Central memory CD4-positive, alpha-beta T cell (primary cell): ENCODE data around the gene LDLRAD4.
"Not testable (repeated sequence)": the region's sequence is repeated elsewhere in the genome, so short reads cannot be mapped to it uniquely, and the experiment has no call there.

Experiments used
- DNase-seq: peaks from one replicate; pipeline ENCODE4 v3.0.0; 2022

The LDLRAD4 gene

GRCh38 chr18:13653746-13654433, 435.3 kb downstream of the LDLRAD4 start:
- no peak for DNase-seq

GRCh38 chr18:13657974-13658373, 439.4 kb downstream of the LDLRAD4 start:
- DNase-seq = no peak

- DNase-seq = no peak
These were observed 440.1 kb downstream of the LDLRAD4 start for GRCh38 chr18:13658436-13659204.

DNA sequence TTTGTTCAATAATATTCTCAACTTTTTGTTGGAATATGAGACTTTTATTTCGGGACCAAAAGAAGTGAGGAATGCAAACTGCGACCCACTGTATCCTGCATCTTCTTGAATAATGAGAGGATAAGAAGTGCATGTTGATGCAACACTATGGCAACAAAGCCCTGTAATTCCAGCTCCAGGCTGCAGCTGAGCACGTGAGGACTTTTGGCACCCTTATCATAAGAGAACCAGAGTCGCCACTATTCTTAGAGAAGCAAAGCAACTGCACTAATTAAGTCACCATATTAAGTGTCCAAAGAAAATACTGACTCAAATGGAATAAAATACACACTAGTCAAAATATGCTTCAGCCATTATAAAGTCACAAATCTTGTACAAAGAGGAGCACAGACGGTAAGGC, 441.9 kb downstream of the LDLRAD4 start:
- DNase-seq = no peak

GRCh38 chr18:13661051-13661778, 442.7 kb downstream of the LDLRAD4 start:
- DNase-seq = no peak

- no peak for DNase-seq
These were observed 443.3 kb downstream of the LDLRAD4 start for GRCh38 chr18:13661779-13662256.

GRCh38 chr18:13672657-13673056, 454.1 kb downstream of the LDLRAD4 start:
- no peak for DNase-seq

DNA sequence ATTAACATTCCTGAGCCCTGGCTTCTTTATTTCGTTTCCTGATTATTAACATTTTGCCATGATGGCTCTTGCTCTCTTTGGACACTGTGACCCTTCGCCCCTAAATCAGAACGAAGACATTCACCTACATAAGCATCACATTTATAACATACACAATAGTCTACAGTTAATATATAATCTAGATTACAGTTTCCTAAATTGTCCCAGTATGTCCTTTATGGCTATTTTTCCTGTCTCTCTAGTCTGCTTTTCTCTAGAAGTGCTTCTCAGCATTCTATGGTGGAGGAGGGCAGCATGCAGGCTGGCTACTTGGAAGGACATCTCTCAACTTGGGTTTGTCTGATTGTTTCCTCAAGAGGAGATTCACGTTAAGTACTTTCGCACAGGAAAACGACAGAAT, 457.9 kb downstream of the LDLRAD4 start:
- DNase-seq = no peak

DNA sequence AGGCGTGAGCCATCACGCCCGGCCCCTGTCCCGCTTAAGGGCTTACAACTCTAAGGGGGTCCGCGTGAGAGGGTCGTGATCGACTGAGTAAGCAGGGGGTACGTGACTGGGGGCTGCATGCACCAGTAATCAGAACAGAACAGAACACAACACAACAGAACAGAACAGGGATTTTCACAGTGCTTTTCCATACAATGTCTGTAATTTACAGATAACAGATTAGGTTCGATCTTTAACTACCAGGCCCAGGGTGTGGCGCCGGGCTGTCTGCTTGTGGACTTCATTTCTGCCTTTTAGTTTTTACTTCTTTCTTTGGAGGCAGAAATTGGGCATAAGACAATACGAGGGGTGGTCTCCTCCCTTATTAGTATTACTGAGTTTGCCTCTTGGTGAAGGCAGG, 458.8 kb downstream of the LDLRAD4 start:
- DNase-seq = not testable (repeated sequence)

- DNase-seq = no peak
These were observed 462.1 kb downstream of the LDLRAD4 start for GRCh38 chr18:13680612-13681011.

- DNase-seq = no peak
These were observed 463.1 kb downstream of the LDLRAD4 start for GRCh38 chr18:13681701-13682100.

DNA sequence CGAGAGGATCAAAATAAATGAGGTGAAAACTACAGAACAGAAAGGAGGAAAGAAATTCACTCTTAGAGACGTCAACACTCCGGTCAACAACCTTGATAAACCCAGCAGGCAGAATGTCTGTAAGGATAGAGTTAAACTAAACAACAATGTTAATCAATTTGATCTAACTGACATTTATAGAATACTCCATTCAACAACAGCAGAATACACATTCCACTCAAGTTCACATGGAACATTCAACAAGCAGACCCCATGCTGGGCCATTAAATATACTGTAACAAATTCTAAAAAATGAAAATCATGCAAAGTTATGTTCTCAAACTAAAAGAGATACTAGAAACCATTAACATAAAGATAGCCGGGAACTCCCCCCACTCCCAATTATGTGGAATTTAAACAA, 466.0 kb downstream of the LDLRAD4 start:
- DNase-seq = no peak

DNA sequence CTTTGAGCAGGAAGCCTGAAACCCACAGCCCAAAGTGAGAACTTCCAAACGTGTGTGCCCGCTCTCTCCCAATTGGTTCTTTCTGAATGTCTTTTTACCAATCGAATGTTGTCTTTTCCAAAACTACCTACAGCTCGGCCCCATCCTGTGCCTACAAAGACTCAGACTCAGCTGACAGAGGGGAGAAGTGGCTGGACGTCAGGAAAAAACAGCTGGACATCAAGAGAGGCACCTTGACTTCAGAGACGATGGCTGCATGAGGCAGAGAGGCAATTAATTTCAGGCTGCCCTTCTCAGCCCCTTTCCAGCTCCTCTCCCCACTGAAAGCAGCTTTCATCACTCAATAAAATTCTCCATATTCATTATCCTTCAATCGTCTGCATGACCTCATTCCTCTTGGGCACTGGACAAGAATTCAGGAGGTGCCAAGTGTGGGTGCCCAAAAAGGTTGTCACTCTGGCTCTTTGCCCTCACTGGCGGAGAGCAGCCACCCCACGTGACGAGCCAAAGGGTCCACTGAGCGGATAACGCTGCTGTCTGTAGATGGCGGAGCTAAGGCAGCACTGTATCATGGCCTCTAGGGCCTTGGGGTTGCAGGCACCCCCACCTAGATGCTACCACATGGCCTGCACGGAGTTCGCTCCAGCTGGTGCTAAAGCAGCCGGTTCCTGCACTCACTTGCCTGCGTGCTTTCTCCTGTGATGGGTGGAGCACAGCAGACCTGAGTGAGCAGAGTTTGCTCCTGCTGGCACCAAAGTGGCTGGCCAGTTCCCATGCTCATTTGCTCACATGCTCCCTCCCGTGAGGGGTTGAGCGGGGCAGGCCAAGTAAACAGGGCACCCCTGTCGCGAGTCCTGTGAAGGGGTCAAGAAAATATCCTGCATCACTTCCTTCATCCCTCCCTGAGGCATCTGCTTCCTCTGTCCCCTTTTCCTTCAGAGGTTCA, 469.9 kb downstream of the LDLRAD4 start:
- no peak for DNase-seq

DNA sequence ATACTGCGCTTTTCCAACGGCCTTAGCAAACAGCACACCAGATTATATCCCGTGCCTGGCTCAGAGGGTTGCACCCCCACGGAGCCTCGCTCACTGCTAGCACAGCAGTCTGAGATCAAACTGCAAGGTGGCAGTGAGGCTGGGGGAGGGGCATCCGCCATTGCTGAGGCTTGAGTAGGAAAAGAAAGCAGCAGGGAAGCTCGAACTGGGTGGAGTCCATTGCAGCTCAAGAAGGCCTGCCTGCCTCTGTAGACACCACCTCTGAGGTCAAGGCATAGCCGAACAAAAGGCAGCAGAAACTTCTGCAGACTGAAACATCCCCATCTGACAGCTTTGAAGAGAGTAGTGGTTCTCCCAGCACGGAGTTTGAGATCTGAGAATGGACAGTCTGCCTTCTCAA, 471.5 kb downstream of the LDLRAD4 start:
- not testable (repeated sequence) for DNase-seq

DNA sequence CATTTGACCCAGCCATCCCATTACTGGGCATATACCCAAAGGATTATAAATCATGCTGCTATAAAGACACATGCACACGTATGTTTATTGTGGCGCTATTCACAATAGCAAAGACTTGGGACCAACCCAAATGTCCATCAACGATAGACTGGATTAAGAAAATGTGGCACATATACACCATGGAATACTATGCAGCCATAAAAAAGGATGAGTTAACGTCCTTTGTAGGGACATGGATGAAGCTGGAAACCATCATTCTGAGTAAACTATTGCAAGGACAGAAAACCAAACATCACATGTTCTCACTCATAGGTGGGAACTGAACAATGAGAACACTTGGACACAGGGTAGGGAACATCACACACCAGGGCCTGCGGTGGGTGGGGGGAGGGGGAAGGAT, 476.8 kb downstream of the LDLRAD4 start:
- not testable (repeated sequence) for DNase-seq

- DNase-seq = no peak
These were observed 478.4 kb downstream of the LDLRAD4 start for GRCh38 chr18:13696961-13697360.

GRCh38 chr18:13700153-13700552, 481.6 kb downstream of the LDLRAD4 start:
- DNase-seq = no peak
